Measurements from ENCODE around the gene PLXNA3.

PLXNA3 gene

DNA sequence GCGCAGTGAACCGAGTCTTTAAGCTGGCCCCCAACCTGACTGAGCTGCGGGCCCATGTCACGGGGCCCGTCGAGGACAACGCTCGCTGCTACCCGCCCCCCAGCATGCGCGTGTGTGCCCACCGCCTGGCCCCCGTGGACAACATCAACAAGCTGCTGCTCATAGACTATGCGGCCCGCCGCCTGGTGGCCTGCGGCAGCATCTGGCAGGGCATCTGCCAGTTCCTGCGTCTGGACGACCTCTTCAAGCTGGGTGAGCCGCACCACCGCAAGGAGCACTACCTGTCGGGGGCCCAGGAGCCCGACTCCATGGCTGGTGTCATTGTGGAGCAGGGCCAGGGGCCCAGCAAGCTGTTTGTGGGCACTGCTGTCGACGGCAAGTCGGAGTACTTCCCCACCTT lies 2.2 kb downstream of the PLXNA3 start:
- no peak for DNase-seq

DNA sequence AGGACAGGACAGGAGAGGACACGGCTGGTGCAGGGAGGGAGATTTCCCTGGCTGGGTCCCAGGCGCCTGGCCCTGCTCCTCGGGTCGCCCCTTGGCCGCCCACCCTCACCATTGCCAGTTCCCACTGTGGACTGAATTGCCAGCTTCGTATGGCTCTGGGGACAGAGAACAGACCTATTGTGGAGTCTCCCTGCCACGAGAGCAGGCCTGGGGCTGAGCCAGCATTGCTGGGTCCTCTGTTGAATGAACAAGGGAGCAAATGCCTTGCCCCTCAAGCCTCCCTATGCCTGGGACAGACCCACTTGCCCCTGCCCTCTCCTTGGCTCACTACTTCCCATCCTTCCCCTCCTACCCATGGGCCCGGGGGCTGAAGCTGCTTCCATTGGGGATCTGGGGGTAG lies 4.3 kb downstream of the PLXNA3 start:
- no peak for DNase-seq

- DNase-seq: no peak
These were observed 5.6 kb downstream of the PLXNA3 start for GRCh38 chrX:154463611-154464220.

GRCh38 chrX:154464806-154465365 lies 6.8 kb downstream of the PLXNA3 start:
- no peak for DNase-seq

DNA sequence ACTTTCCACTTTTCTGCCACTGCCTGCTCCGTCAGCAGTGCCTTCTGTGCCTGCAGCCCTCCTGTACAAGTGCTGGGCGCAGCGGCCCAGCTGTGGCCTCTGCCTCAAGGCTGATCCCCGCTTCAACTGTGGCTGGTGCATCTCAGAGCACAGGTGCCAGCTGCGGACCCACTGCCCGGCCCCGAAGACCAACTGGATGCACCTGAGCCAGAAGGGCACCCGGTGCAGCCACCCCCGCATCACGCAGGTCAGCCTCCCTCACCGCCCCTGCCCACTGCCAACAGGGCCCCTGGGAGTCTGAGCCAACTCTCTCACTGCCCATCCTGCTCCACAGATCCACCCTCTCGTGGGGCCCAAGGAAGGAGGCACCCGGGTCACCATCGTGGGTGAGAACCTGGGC lies 7.5 kb downstream of the PLXNA3 start:
- no peak for DNase-seq

DNA sequence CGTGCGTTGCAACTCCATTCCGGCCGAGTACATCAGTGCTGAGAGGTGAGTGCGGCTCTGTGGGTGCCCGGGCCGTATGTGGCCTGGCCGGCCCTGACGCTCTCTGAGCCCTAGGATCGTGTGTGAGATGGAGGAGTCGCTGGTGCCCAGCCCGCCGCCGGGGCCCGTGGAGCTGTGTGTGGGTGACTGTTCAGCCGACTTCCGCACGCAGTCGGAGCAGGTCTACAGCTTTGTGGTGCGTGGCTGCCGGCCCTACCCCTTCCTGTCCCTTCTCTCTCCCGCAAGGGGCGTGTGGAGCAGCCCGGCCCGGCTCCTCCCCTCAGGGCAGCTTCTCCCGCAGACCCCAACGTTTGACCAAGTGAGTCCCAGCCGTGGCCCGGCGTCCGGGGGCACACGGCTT lies 8.0 kb downstream of the PLXNA3 start:
- no peak for DNase-seq

DNA sequence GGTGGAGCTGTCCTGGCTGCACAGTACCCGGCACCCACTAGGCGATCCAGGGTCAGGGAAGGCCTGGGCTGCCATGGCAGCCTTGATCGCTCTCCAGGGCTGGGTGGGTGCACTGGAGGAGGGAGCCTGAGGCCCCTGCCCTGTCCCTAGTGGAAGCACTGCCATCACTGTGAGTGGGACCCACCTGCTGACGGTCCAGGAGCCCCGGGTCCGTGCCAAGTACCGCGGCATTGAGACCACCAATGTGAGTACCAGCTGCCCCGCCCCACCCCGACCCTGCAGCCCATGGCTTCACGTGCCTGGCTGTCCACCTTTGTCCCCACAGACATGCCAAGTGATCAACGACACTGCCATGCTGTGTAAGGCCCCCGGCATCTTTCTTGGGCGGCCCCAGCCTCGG lies 8.8 kb downstream of the PLXNA3 start:
- no peak for DNase-seq

DNA sequence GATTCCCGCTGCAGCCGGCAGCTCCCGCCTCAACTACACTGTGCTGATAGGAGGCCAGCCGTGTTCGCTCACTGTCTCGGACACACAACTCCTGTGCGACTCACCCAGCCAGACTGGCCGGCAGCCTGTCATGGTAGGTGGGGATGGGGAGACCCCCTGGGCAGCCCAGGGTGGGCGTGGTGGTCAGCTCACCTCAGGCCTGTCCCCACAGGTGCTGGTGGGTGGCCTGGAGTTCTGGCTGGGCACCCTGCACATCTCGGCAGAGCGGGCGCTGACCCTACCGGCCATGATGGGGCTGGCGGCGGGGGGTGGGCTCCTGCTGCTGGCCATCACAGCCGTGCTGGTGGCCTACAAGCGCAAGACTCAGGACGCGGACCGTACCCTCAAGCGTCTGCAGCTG lies 9.5 kb downstream of the PLXNA3 start:
- DNase-seq: no peak

- no peak for DNase-seq
These were observed 10.1 kb downstream of the PLXNA3 start for GRCh38 chrX:154468217-154468616.

DNA sequence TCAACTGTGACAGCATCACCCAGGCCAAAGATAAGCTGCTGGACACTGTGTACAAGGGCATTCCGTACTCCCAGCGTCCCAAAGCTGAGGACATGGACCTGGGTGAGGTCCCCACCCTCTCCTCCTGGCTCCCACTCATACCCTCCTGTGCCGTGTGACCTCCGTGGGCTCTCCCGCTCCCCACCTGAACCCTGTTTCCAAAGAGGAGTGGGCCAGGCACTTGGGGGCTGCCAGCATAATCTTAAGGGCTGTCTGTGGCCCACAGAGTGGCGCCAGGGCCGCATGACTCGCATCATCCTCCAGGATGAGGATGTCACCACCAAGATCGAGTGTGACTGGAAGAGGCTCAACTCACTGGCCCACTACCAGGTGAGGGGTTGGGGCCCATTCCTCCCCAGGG lies 11.0 kb downstream of the PLXNA3 start:
- DNase-seq: no peak

- DNase-seq: no peak
These were observed 11.8 kb downstream of the PLXNA3 start for GRCh38 chrX:154469880-154470279.

DNA sequence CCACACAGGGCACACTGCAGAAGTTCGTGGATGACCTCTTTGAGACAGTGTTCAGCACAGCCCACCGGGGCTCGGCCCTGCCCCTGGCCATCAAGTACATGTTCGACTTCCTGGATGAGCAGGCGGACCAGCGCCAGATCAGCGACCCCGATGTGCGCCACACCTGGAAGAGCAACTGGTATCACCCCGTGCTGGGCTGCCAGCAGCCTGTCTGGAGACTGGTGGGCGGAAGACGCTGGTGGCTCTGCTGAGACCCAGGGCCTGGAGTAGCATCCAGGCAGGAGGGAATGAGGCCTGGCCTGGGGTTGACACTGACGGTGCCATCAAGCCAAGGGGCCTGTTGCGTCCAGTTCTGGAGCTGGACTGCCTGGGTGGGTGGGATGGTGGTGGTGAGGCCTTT lies 12.4 kb downstream of the PLXNA3 start:
- DNase-seq: no peak

- no peak for DNase-seq
These were observed 13.0 kb downstream of the PLXNA3 start for GRCh38 chrX:154470914-154471568.

- DNase-seq: no peak
These were observed 14.0 kb downstream of the PLXNA3 start for GRCh38 chrX:154471839-154472684.

DNA sequence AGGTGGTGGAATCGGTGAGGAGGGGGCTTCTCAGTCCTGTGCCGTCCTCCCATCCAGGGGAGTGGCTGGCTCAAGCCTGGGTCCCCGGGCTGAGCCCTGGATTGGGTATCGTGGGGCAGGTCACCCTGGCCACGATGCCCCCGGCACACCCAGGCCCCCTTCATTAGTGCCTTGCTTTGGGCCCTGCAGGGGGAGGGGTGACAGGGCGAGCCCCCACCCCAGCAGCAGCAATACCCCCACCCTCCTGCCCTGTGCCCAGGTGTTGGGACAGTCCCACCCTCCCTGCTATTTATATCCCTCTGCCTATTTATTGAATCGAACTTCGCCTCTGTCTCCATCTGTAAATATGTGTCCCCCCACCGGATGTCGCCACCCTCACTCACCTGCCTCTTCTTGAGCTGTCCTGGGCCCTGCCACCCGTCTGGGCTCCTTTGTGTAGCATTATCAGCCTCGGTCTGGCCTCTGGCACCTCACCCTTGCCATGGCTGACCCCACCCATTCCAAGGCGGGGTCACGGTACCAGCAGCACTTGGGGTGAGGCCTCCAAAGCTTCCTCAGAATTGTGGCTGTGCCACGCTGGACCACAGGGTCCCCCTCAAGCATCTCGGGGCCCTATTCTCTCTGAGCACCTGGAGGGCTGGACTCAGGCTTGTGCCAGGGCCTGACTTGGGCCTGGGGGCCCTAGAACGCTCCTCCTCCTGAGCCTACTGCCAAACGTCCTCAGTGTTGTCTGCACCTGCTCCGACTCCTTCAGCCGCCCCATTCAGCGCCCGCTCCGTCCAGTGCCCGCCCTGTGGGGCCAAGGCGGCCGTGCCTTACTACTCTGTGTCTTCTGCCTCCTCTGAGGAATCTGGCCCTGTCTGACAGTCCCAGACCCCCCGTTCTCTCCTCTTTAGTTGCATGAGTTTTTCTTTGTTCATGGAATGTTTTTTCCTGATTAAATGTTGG lies 14.9 kb downstream of the PLXNA3 start:
- no peak for DNase-seq

DNA sequence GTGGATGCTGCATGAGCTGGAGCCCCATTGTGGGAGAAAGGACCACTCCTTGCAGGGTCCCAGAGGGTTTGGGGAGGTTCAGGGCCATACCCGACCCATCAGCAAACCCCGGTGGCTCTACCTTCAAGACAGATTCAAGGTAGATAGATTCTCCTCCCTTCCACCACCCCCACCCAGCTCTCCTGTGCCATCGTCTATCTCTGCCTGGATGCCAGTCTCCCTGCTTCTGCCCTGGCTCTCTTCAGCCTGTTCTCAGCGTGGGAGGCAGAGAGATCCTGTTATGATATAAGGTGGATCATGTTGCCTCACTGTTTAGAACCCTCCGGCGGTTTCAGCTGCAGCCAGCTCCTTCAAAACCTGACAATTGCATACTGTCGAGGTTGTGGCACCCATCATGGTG lies 15.6 kb downstream of the PLXNA3 start:
- DNase-seq: no peak

- no peak for DNase-seq
These were observed 18.7 kb downstream of the PLXNA3 start for GRCh38 chrX:154476821-154477220.

- no peak for DNase-seq
These were observed 19.9 kb downstream of the PLXNA3 start for GRCh38 chrX:154477891-154478477.

- DNase-seq: peak; percentile 92
These were observed 20.9 kb downstream of the PLXNA3 start, which contains the start of gene LAGE3 for GRCh38 chrX:154478728-154479622. LAGE3 (minus strand) TSS chrX:154479281; CDS start chrX:154478915, 366 bp downstream.

DNA sequence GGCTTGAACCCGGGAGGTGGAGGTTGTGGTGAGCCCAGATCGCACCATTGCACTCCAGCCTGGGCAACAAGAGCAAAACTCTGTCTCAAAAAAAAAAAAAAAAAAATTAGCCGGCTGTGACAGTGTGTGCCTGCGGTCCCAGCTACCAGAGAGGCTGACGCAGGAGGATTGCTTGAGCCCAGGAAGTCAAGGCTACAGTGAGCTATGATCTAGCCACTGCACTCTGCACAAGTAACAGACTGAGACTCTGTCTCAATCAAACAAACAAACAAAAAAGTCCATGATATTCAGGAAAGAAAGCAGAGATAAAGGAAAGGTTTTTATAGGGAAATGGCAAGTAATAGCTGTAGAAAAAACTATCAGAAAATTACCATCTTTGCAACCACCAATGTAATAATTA lies 23.1 kb downstream of the PLXNA3 start:
- DNase-seq: no peak
